ENCODE results near the gene CFAP251.

- no peak for TF ChIP-seq CTCF (conservative IDR thresholded peaks at IDR 0.05; ENCODE audit: low read length)
- TF ChIP-seq EZH2phosphoT487 (IDR thresholded peaks at IDR 0.05; ENCODE audit: borderline replicate concordance, low read depth, low read length) = no peak
These were observed 56.6 kb downstream of the CFAP251 start for GRCh38 chr12:121975021-121975420.
